ENCODE measurements around the gene SURF4.

- TF ChIP-seq EP300 (IDR thresholded peaks at IDR 0.05; ENCODE audit: borderline replicate concordance) = no peak
- no peak for TF ChIP-seq TAF1 (IDR thresholded peaks at IDR 0.05; ENCODE audit: low read depth)
- TF ChIP-seq USF1 (IDR thresholded peaks at IDR 0.05) = no peak
- TF ChIP-seq MAX (IDR thresholded peaks at IDR 0.05) = no peak
- TF ChIP-seq FOXM1 (IDR thresholded peaks at IDR 0.05; ENCODE audit: borderline replicate concordance, low read depth) = no peak
- TF ChIP-seq YY1 (IDR thresholded peaks at IDR 0.05; ENCODE audit: low read depth) = no peak
- TF ChIP-seq REST (IDR thresholded peaks at IDR 0.05; ENCODE audit: low read depth) = no peak
- TF ChIP-seq EGR1 (IDR thresholded peaks at IDR 0.05) = no peak
- TF ChIP-seq CEBPB (IDR thresholded peaks at IDR 0.05) = no peak
- no peak for TF ChIP-seq CREB1 (IDR thresholded peaks at IDR 0.05; ENCODE audit: low read depth)
- TF ChIP-seq NFIC (IDR thresholded peaks at IDR 0.05) = no peak
These were observed 42.3 kb downstream of the SURF4 start for GRCh38 chr9:133333566-133333965.

Measured in Ishikawa (cell line).